ENCODE measurements around the gene KTN1.

Gene KTN1

DNA sequence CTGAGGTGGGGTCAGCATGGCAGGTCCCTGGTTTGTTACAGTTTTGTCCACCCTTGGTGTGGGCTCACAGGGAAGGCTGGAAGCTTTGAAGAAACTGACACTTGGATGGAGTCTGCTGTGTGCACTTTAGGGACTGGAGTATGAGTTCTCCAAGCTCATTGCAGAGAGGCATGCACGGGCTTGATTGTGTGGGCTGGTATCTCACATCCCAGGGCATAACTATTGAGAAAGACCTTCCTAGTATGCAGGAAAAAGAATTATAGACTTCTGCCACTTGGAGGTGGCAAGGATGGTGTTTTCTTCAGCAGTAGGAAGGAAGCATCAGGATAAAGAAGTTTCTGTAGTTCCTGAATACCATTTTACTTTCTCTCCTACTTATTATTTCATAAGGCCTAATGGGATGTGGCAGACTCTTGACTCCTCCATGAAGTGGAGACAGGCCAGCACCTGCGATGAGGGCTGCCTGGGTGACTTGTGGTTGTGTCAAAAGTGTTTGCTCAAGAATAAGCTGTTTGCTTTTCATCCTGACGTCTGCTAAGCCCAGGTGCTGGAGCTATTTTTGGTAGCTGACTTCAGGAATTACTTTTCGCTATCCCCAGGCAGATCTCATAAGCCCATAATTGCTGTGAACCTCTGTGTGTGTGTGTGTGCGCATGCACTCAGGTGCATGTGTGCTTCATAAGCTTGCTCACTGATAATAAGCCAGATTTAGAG, 125.8 kb downstream of the KTN1 start:
- no peak overlapping the region for H3K4me3 ChIP-seq (ENCODE audit: low read depth in 1 of 2, low read length in 2 of 2)
- ATAC-seq (ENCODE audit: insufficient read depth, low read depth): peak; percentile 59; the same call in 2 of the 3 replicates
- H4K20me1 ChIP-seq (ENCODE audit: insufficient read depth, low read length): no peaks in the 10 kb centered on the region
- H2AFZ ChIP-seq (ENCODE audit: low read depth, low read length): no peak overlapping the region
- no peak overlapping the region for H3K4me2 ChIP-seq (ENCODE audit: insufficient read depth, low read length)
- H3K36me3 ChIP-seq (ENCODE audit: insufficient read depth, low read length): no peaks in the 10 kb centered on the region
- no peaks in the 10 kb centered on the region for H3K9me3 ChIP-seq (ENCODE audit: insufficient read depth, low read length, severe bottlenecking)
- TF ChIP-seq EZH2 (IDR thresholded peaks at IDR 0.05; ENCODE audit: borderline replicate concordance, low read depth, low read length, severe bottlenecking): no peak
- no peak for TF ChIP-seq CTCF (IDR thresholded peaks at IDR 0.05; ENCODE audit: borderline replicate concordance, extremely low read depth, low read length, poor library complexity, severe bottlenecking)
- H3K9ac ChIP-seq (ENCODE audit: low read depth, low read length): no peak overlapping the region
- H3K27ac ChIP-seq (ENCODE audit: low read length): 0 out of 2 replicates have a peak overlapping the region, but pooled peaks have one; percentile 17
- no peaks in the 10 kb centered on the region for H3K27me3 ChIP-seq (ENCODE audit: insufficient read depth, low read length, poor library complexity)
- peak; percentile 13 for DNase-seq
- no peaks in the 10 kb centered on the region for H3K4me1 ChIP-seq (ENCODE audit: insufficient read depth, low read length)
- H3K79me2 ChIP-seq (ENCODE audit: insufficient read depth, low read length): no peaks in the 10 kb centered on the region

DNA sequence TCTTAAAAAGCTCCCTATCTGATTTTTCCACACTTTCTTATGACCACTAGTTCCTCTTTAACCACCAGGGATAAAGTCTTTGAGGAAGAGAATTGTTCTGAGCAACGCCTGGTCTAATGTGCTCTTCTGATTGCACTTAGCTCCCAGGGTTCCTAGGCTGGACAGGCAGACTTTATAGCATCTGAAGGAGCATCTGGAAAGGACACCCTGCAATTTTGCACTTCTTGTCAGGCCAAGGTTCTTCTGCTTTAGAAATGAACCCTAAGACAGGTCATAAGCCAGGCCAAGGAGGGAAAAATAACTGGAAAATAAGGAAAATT, 126.3 kb downstream of the KTN1 start:
- Histone ChIP-seq H3K79me2 (ENCODE audit: insufficient read depth, low read length) (no peaks in the 10 kb centered on the region), H3K9me3 (ENCODE audit: insufficient read depth, low read length, severe bottlenecking) (no peaks in the 10 kb centered on the region), H3K27me3 (ENCODE audit: insufficient read depth, low read length, poor library complexity) (no peaks in the 10 kb centered on the region), H3K27ac (ENCODE audit: low read length) (0 out of 2 replicates have a peak overlapping the region, but pooled peaks have one; percentile 17), H3K36me3 (ENCODE audit: insufficient read depth, low read length) (no peaks in the 10 kb centered on the region), H3K4me1 (ENCODE audit: insufficient read depth, low read length) (no peaks in the 10 kb centered on the region), H3K4me3 (ENCODE audit: low read depth in 1 of 2, low read length in 2 of 2) (no peak overlapping the region), H3K9ac (ENCODE audit: low read depth, low read length) (no peak overlapping the region), H2AFZ (ENCODE audit: low read depth, low read length) (no peak overlapping the region), H4K20me1 (ENCODE audit: insufficient read depth, low read length) (no peaks in the 10 kb centered on the region), H3K4me2 (ENCODE audit: insufficient read depth, low read length) (no peak overlapping the region)
- TF ChIP-seq EZH2 (IDR thresholded peaks at IDR 0.05; ENCODE audit: borderline replicate concordance, low read depth, low read length, severe bottlenecking) (no peak), CTCF (IDR thresholded peaks at IDR 0.05; ENCODE audit: borderline replicate concordance, extremely low read depth, low read length, poor library complexity, severe bottlenecking) (no peak)
- ATAC-seq (ENCODE audit: insufficient read depth, low read depth) (no peak), DNase-seq (no peak)

DNA sequence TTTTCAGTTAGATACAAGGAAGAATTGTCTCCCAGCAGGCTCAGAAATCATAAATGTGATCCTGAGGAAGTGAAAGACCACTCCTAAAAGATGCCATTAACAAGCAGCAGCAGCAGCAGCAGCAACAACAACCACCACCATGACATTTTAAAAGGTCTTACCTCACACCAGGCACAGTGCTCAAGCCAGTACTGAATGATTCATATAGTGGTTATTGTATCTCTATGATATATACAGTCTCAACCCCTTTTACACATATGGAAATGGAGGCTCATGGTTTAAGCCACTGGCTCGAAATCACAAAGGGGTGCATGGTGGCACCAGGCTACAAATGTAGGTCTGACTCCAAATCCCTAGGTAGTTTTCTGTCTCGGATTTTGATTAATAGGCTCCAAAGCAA, 126.9 kb downstream of the KTN1 start:
- no peak overlapping the region for H2AFZ ChIP-seq (ENCODE audit: low read depth, low read length)
- no peaks in the 10 kb centered on the region for H3K79me2 ChIP-seq (ENCODE audit: insufficient read depth, low read length)
- H3K27ac ChIP-seq (ENCODE audit: low read length): no peak overlapping the region
- no peak overlapping the region for H3K9ac ChIP-seq (ENCODE audit: low read depth, low read length)
- H3K4me2 ChIP-seq (ENCODE audit: insufficient read depth, low read length): no peak overlapping the region
- H3K27me3 ChIP-seq (ENCODE audit: insufficient read depth, low read length, poor library complexity): no peaks in the 10 kb centered on the region
- no peaks in the 10 kb centered on the region for H3K4me1 ChIP-seq (ENCODE audit: insufficient read depth, low read length)
- H3K9me3 ChIP-seq (ENCODE audit: insufficient read depth, low read length, severe bottlenecking): no peaks in the 10 kb centered on the region
- TF ChIP-seq EZH2 (IDR thresholded peaks at IDR 0.05; ENCODE audit: borderline replicate concordance, low read depth, low read length, severe bottlenecking) (no peak), CTCF (IDR thresholded peaks at IDR 0.05; ENCODE audit: borderline replicate concordance, extremely low read depth, low read length, poor library complexity, severe bottlenecking) (no peak)
- H3K36me3 ChIP-seq (ENCODE audit: insufficient read depth, low read length): no peaks in the 10 kb centered on the region
- H4K20me1 ChIP-seq (ENCODE audit: insufficient read depth, low read length): no peaks in the 10 kb centered on the region
- no peak overlapping the region for H3K4me3 ChIP-seq (ENCODE audit: low read depth in 1 of 2, low read length in 2 of 2)
- ATAC-seq (ENCODE audit: insufficient read depth, low read depth): no peak
- DNase-seq: no peak
